ENCODE measurements around the gene RMI2. TPM values are rescaled to one million over a fixed set of nuclear protein-coding genes. Genes with fewer than 3 reads are reported as not detected.

Gene RMI2
- total RNA-seq, 1 donor from 2014 or later: 5.6 TPM

DNA sequence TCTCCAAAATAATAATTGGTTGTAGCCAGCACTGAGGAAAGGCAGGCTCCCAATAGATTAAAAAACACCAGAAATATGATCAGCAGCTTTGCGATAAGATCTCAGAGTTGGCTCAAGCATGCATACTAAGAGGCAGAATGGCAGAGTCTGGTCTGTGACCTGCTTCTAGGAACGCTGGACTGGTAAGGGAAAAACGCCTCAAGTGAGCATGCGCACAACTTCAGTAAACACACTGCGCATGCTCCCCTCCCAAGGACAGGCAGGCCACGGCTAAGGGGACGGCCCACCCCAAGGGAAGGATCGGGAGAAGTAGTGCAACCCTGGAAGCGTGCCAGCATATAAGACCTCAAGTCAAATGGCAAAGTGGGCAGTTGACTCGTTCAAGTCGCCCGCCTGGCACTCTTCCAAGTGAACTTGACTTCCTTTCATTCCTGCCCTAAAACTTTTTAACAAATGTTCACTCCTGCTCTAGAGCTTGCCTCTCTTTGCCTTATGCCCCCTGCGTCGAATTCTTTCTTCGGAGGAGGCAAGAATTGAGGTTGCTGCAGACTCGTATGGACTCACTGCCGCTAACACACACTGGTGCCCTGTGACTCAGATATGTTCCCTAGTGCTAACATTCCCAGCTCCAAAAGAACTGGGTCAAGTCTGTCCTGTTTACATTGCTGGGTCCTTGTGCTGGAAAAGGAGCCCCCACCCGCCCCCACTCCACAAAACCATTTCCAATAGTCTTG, 41.7 kb upstream of the RMI2 start:
- DNase-seq (ENCODE audit: low read depth): no peak
- TF ChIP-seq, protein P1, sequence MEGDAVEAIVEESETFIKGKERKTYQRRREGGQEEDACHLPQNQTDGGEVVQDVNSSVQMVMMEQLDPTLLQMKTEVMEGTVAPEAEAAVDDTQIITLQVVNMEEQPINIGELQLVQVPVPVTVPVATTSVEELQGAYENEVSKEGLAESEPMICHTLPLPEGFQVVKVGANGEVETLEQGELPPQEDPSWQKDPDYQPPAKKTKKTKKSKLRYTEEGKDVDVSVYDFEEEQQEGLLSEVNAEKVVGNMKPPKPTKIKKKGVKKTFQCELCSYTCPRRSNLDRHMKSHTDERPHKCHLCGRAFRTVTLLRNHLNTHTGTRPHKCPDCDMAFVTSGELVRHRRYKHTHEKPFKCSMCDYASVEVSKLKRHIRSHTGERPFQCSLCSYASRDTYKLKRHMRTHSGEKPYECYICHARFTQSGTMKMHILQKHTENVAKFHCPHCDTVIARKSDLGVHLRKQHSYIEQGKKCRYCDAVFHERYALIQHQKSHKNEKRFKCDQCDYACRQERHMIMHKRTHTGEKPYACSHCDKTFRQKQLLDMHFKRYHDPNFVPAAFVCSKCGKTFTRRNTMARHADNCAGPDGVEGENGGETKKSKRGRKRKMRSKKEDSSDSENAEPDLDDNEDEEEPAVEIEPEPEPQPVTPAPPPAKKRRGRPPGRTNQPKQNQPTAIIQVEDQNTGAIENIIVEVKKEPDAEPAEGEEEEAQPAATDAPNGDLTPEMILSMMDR (IDR thresholded peaks at IDR 0.05; ENCODE audit: insufficient read depth, low read length, poor library complexity, severe bottlenecking): no peak
- no peak overlapping the region for H3K4me3 ChIP-seq (ENCODE audit: low read depth, low read length)
- H3K27me3 ChIP-seq (ENCODE audit: control insufficient read depth, insufficient read depth, low read length): no peaks in the 10 kb centered on the region
- H3K36me3 ChIP-seq (ENCODE audit: control insufficient read depth, insufficient read depth, low read length): no peaks in the 10 kb centered on the region

DNA sequence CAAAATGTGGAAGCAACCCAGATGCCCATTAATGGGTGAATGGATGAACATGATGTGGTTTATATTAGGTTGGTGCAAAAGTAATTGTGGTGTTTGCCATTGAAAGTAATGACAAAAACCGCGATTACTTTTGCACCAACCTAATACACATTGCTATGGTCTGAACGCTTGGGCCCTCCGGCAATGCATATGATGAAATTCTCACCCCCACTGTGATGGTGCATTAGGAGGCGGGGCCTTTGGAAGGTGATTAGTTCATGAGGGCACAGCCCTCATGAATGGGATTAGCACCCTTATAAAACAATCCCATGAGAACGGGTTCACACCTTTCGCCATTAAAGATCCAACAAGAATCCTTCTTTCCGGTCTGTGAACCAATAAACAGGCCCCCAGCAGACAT, 38.9 kb upstream of the RMI2 start:
- TF ChIP-seq, protein P1 (IDR thresholded peaks at IDR 0.05; ENCODE audit: insufficient read depth, low read length, poor library complexity, severe bottlenecking): no peak
- no peaks in the 10 kb centered on the region for H3K36me3 ChIP-seq (ENCODE audit: control insufficient read depth, insufficient read depth, low read length)
- no peak overlapping the region for H3K4me3 ChIP-seq (ENCODE audit: low read depth, low read length)
- DNase-seq (ENCODE audit: low read depth): no peak
- no peaks in the 10 kb centered on the region for H3K27me3 ChIP-seq (ENCODE audit: control insufficient read depth, insufficient read depth, low read length)

DNA sequence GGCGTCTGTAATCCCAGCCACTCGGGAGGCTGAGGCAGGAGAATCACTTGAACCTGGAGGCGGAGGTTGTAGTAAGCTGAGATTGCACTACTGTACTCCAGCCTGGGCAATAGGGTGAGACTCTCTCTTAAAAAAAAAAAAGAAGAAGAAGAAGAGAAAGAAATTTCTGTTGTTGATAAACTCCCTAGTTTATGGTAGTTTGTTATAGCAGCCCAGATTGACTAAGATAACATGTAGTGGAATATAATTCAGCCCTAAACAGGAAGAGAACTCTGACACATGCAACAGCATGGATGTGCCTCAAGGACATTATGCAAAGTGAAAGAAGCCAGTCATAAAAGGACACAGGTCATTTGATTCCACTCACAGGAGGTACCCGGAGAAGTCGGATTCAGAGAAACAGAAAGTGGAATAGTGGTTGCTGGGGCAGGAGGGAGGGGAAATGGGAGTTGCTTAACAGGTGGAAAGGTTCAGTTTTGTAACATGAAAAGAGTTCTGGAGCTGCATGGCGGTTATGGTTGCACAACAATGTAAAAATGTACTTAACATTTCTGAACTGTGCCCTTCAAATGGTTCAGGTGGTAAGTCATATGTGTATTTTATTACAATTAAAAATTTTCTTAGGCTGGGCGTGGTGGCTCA, 38.1 kb upstream of the RMI2 start:
- no peaks in the 10 kb centered on the region for H3K27me3 ChIP-seq (ENCODE audit: control insufficient read depth, insufficient read depth, low read length)
- no peak overlapping the region for H3K4me3 ChIP-seq (ENCODE audit: low read depth, low read length)
- TF ChIP-seq, protein P1 (IDR thresholded peaks at IDR 0.05; ENCODE audit: insufficient read depth, low read length, poor library complexity, severe bottlenecking): no peak
- H3K36me3 ChIP-seq (ENCODE audit: control insufficient read depth, insufficient read depth, low read length): no peaks in the 10 kb centered on the region
- DNase-seq (ENCODE audit: low read depth): no peak

DNA sequence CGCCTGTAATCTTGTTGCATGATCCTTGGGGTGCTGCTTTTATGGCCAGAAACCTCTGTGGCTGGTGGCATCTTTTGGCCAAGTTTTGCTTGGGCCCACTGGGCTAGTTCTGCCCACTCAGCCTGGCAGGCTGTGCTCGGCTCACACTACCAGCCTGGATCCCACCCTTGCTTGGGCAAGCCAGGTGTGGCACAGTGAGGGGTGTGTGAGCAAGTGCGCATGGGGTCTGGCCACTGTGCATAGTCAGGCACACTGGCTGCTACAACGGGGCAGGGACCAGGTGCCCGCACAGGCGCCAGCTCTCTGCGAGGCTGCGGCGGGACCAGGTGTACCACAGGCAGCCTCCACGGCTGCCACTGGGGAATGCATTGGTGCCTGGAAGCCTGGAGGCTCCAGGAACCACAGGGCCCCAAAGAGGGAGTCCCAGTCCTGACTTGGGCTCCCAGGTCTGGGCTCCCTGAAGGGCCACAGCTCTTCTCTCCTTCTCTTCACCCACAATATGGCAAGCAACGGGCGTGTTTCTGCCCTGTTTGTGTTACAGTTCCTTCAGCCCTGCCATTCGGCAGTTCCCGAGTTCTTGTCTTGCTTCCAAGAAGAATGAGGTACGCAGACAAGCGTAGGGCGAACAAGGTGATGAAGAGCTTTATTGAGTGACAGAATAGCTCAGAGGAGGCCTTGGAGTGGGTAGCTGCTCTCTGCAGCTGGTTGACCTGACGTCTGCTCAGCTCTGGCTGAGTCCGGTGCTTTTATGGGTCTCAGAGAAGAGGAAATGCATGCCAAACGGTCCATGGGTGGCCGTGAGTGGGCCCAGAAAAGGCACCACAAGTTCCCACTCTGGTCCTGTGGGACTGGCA, 37.4 kb upstream of the RMI2 start:
- Histone ChIP-seq H3K27me3 (ENCODE audit: control insufficient read depth, insufficient read depth, low read length) (no peaks in the 10 kb centered on the region), H3K4me3 (ENCODE audit: low read depth, low read length) (no peak overlapping the region), H3K36me3 (ENCODE audit: control insufficient read depth, insufficient read depth, low read length) (no peaks in the 10 kb centered on the region)
- no peak for DNase-seq (ENCODE audit: low read depth)
- TF ChIP-seq, protein P1 (IDR thresholded peaks at IDR 0.05; ENCODE audit: insufficient read depth, low read length, poor library complexity, severe bottlenecking): no peak

DNA sequence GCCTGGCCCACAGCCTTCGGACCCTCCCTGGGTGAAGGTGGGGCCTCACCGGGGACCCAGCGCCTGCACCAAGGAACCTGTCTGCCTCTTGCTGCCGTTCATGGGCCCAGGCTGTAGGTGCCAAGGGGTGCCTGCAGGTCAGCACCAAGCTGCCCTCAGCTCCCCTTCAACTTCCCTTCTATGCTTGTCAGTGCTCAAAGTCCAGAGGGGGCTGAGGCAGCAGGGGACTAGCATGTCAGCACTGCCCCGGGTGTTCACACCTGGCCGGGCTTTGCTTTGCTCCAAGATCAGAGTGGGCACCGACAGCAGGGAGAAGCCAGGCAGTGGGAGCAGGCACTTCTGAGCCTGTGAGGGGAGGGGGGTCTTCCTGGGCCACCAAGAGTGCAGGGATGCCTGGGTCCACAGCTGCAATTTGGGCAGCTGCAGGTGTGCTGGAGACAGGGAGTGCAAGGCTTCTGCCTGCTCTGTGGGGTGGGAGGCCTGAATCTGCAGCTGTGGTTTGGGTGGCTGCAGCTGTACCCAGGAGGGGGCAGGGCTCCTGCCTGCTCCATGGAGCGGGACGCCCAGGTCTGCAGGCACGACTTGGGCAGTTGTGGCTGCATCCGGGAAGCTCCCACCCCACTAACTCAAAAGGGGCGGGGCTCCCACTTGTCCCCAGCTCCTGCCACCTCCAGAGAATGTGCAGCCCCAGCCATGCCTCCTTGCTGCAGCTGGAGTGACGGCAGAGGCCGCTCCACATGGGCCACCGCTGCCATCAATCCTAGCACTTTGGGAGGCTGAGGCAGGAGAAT, 36.6 kb upstream of the RMI2 start:
- no peaks in the 10 kb centered on the region for H3K36me3 ChIP-seq (ENCODE audit: control insufficient read depth, insufficient read depth, low read length)
- TF ChIP-seq, protein P1 (IDR thresholded peaks at IDR 0.05; ENCODE audit: insufficient read depth, low read length, poor library complexity, severe bottlenecking): no peak
- no peaks in the 10 kb centered on the region for H3K27me3 ChIP-seq (ENCODE audit: control insufficient read depth, insufficient read depth, low read length)
- DNase-seq (ENCODE audit: low read depth): no peak
- H3K4me3 ChIP-seq (ENCODE audit: low read depth, low read length): no peak overlapping the region

Data from kidney epithelial cell (primary cell).